Smooth muscle cell (in vitro differentiated cells): ENCODE measurements around the gene CDK5RAP2. TPM values are rescaled to one million over a fixed set of nuclear protein-coding genes. Genes with fewer than 3 reads are reported as not detected.

Source experiments
- DNase-seq: peaks from one replicate; lab custom pipeline; 2025; ENCODE audit not compliant: unreplicated experiment; lab: John Stamatoyannopoulos, UW
- H2AFZ ChIP-seq: fragments of 200-600 bp; sonication (generic); 2 replicates; pipeline ENCODE4 v1.6.0; 2016; ENCODE audit warnings: antibody characterized with exemption, low read depth, mild to moderate bottlenecking
- H3F3A ChIP-seq: fragments of 200-600 bp; sonication (generic); 2 replicates; pipeline ENCODE4 v1.6.0; 2017; ENCODE audit warnings: antibody characterized with exemption, low read depth
- H3K27ac ChIP-seq: fragments of 200-600 bp; sonication (generic); 2 replicates; pipeline ENCODE4 v1.5.1; 2016; ENCODE audit warnings: low read depth, mild to moderate bottlenecking
- H3K27me3 ChIP-seq: fragments of 200-600 bp; sonication (generic); 2 replicates; pipeline ENCODE4 v1.6.1; 2016; ENCODE audit warnings: low read depth, mild to moderate bottlenecking
- H3K36me3 ChIP-seq: fragments of 200-600 bp; sonication (generic); 2 replicates; pipeline ENCODE4 v1.5.1; 2016; ENCODE audit warnings: low read depth
- H3K4me1 ChIP-seq: fragments of 200-600 bp; sonication (generic); 2 replicates; pipeline ENCODE4 v1.5.1; 2016; ENCODE audit warnings: low read depth
- H3K4me2 ChIP-seq: fragments of 200-600 bp; sonication (generic); 2 replicates; pipeline ENCODE4 v1.6.0; 2016; ENCODE audit warnings: mild to moderate bottlenecking
- H3K4me3 ChIP-seq: fragments of 200-600 bp; sonication (generic); 2 replicates; pipeline ENCODE4 v1.5.1; 2016; ENCODE audit warnings: mild to moderate bottlenecking
- H3K79me2 ChIP-seq: fragments of 200-600 bp; sonication (generic); 2 replicates; pipeline ENCODE4 v1.6.0; 2016; ENCODE audit warnings: low read depth, mild to moderate bottlenecking
- H3K9ac ChIP-seq: fragments of 200-600 bp; sonication (generic); 2 replicates; pipeline ENCODE4 v1.6.0; 2016; ENCODE audit warnings: low read depth
- H3K9me3 ChIP-seq: fragments of 200-600 bp; sonication (generic); replicated peaks from 2 replicates; pipeline ENCODE4 v1.5.1; 2016; ENCODE audit warnings: low read depth
- H4K20me1 ChIP-seq: fragments of 200-600 bp; sonication (generic); 2 replicates; pipeline ENCODE4 v1.6.0; 2016; ENCODE audit warnings: low read depth
- CTCF ChIP-seq: fragments of 200-600 bp; sonication (generic); IDR thresholded peaks from 2 replicates; pipeline ENCODE4 v1.5.1; 2017; ENCODE audit warnings: borderline replicate concordance, mild to moderate bottlenecking, antibody characterized with exemption; ENCODE audit not compliant: insufficient read depth, poor library complexity, severe bottlenecking
- WGBS: methylation state at CpG from one replicate; pipeline ENCODE4 v1.1.7; 2016; ENCODE audit warnings: low lambda C conversion rate; 5-methylcytosine and 5-hydroxymethylcytosine counted together
- polyA plus RNA-seq: library from polyadenylated mRNA; unstranded; fragments of >200 nt; fragmentation: Nextera tagmentation; extraction: Ambion mirVana; gene quantifications from 2 replicates; pipeline ENCODE4 v1.2.1, GENCODE V29; 2016
- total RNA-seq: library from RNA; depleted of rRNA; stranded (reverse); fragments of >200 nt; gene quantifications from 2 replicates; pipeline ENCODE4 v1.2.3, GENCODE V29; 2014

The CDK5RAP2 gene
- total and polyA plus RNA-seq, 2 experiments from 2014 or later, result 33.7 to 38.3 TPM

GRCh38 chr9:120544441-120544840 is 35.5 kb downstream of the CDK5RAP2 start:
- Histone ChIP-seq H3K4me2 (no peak overlapping the region), H3K4me3 (no peak overlapping the region), H3K79me2 (no peaks in the 10 kb centered on the region), H2AFZ (no peak overlapping the region), H3K27ac (no peak overlapping the region), H3K36me3 (peaks cover 8% of the 10 kb centered on the region), H3K9ac (no peak overlapping the region), H3K9me3 (no peaks in the 10 kb centered on the region), H3K4me1 (no peaks in the 10 kb centered on the region), H3K27me3 (no peaks in the 10 kb centered on the region), H4K20me1 (no peaks in the 10 kb centered on the region), H3F3A (no peaks in the 10 kb centered on the region)
- 100% methylated on average over 1 of the region's 1 CpG for WGBS
- no peak for TF ChIP-seq CTCF
- no peak for DNase-seq

- H3K27me3 ChIP-seq, result no peaks in the 10 kb centered on the region
- no peaks in the 10 kb centered on the region for H4K20me1 ChIP-seq
- no peak overlapping the region for H3K27ac ChIP-seq
- 96% methylated on average over 7 of the region's 7 CpGs for WGBS
- no peaks in the 10 kb centered on the region for H3K79me2 ChIP-seq
- no peaks in the 10 kb centered on the region for H3K4me1 ChIP-seq
- no peak overlapping the region for H2AFZ ChIP-seq
- H3K36me3 ChIP-seq, result peaks cover 8% of the 10 kb centered on the region
- no peak overlapping the region for H3K9ac ChIP-seq
- H3F3A ChIP-seq, result no peaks in the 10 kb centered on the region
- H3K9me3 ChIP-seq, result no peaks in the 10 kb centered on the region
- DNase-seq, result no peak
- TF ChIP-seq CTCF, result no peak
- H3K4me2 ChIP-seq, result no peak overlapping the region
- H3K4me3 ChIP-seq, result no peak overlapping the region
These were observed 37.1 kb downstream of the CDK5RAP2 start for GRCh38 chr9:120542701-120543490.

- no peak for TF ChIP-seq CTCF
- H3K9me3 ChIP-seq, result no peaks in the 10 kb centered on the region
- H3F3A ChIP-seq, result no peaks in the 10 kb centered on the region
- no peak overlapping the region for H3K4me3 ChIP-seq
- no peaks in the 10 kb centered on the region for H3K27me3 ChIP-seq
- H3K9ac ChIP-seq, result no peak overlapping the region
- H3K4me1 ChIP-seq, result no peaks in the 10 kb centered on the region
- no peaks in the 10 kb centered on the region for H4K20me1 ChIP-seq
- H3K79me2 ChIP-seq, result no peaks in the 10 kb centered on the region
- H3K4me2 ChIP-seq, result no peak overlapping the region
- H3K27ac ChIP-seq, result no peak overlapping the region
- 95% methylated on average over 2 of the region's 2 CpGs for WGBS
- no peak overlapping the region for H2AFZ ChIP-seq
- H3K36me3 ChIP-seq, result peaks cover 8% of the 10 kb centered on the region
- DNase-seq, result no peak
These were observed 38.0 kb downstream of the CDK5RAP2 start for GRCh38 chr9:120541921-120542320.

- WGBS, result 96% methylated on average over 9 of the region's 9 CpGs
- Histone ChIP-seq H3K9ac (no peak overlapping the region), H3F3A (no peaks in the 10 kb centered on the region), H3K4me3 (no peak overlapping the region), H3K4me1 (no peaks in the 10 kb centered on the region), H3K79me2 (no peaks in the 10 kb centered on the region), H3K27me3 (no peaks in the 10 kb centered on the region), H4K20me1 (no peaks in the 10 kb centered on the region), H3K36me3 (no peaks in the 10 kb centered on the region), H2AFZ (no peak overlapping the region), H3K4me2 (no peak overlapping the region), H3K27ac (no peak overlapping the region), H3K9me3 (no peaks in the 10 kb centered on the region)
- DNase-seq, result no peak
- TF ChIP-seq CTCF, result no peak
These were observed 40.0 kb downstream of the CDK5RAP2 start for GRCh38 chr9:120539951-120540350.
